GM21619 (cell line): ENCODE measurements around the gene MT1A.
A peak's percentile ranks its signal among the peaks of the same experiment; 100 is the strongest.

ENCODE experiments used
- ATAC-seq: cut with Tn5 transposase; IDR thresholded peaks from one replicate; pipeline ENCODE4 v1.9.1; 2021; ENCODE audit not compliant: unreplicated experiment

Gene MT1A

DNA sequence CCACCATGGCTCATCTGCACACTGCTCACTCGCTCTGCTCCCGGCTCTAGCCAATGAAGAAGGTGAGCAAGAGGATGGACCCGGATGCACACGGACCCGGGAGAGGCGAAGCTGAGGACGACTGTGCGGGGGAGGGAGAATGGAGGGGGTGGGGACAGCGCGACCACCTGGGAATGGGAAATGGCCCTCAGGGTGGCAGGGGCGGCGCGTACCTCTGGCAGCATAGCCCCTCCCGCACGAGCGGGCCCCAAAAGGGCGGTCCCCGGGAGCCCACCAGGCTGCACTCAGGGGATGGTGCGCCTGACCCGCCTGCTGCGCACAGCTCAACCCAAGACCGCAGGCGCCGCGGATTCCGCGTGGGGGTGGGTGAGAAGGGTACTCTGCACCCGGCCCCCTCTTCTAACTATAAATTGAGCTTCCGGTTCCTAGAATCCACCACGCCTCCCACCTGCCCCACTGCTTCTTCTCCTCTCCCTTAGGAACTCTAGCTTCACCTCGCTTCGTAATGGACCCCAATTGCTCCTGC is 37.3 kb downstream of the MT1A start:
- ATAC-seq = no peak

DNA sequence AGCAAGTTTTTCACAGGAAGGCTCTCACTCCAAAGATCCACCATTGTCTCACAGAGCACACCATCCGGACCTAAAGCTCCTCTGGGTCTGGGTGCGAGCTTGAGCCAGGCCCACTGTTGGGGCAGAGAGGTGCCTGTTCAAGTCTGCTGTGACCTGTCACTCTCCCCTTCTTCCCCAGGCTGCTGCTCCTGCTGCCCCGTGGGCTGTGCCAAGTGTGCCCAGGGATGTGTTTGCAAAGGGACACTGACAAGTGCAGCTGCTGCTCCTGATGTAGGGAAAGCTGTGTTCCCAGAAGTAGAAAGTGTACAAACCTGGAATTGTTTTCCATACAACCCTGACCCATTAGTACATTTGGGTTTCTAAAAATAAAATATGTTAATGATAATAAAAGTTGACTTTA is 39.0 kb downstream of the MT1A start:
- no peak for ATAC-seq

DNA sequence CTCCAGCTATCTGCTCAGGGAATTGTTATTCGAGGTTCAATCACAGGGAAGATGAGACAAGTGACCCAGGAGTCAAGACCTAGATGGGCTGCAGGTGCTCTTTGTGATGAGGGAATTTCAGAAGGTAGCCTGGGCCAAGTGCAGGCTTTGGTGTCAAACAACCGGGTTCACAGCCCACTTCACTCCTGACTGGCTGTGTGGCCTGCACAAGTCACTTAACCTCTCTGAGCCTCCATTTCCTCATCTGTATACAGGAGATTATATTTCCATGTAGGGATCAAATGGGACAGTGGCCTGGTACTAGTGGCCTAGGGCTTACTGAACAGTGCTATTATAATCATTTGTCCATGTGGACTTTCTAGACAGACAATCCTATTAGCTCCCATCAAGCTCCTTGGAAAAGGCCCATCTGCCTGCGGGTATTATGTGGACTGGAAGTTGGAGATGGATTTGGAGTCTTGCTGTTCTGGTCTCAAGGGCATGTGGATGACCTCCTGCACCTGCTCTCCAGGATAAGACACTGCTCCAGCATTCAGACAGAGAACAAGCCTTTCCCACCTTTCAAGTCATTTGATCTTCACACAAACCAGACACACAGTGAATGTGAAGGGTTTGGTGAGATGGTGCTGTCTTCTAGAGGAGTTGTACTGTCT is 40.7 kb downstream of the MT1A start:
- ATAC-seq = no peak

DNA sequence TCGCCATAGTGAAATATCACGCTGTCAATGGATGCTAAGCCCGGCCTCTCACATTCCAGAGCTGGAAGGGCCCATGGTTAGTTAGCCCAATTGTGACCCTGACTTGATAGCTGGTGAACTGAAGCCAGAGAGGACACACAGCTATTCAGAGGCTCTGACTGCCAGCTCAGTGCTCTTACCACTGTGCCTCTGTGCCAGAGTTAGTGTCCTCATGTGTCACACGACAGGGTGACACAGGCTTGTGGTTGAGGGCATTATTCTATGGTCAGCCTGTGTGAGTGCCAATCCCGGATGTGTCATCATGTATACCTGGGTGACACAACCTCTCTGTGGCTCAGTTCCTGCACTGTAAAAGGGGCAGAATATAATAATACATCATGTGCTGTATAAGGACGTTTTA is 41.4 kb downstream of the MT1A start:
- no peak for ATAC-seq

DNA sequence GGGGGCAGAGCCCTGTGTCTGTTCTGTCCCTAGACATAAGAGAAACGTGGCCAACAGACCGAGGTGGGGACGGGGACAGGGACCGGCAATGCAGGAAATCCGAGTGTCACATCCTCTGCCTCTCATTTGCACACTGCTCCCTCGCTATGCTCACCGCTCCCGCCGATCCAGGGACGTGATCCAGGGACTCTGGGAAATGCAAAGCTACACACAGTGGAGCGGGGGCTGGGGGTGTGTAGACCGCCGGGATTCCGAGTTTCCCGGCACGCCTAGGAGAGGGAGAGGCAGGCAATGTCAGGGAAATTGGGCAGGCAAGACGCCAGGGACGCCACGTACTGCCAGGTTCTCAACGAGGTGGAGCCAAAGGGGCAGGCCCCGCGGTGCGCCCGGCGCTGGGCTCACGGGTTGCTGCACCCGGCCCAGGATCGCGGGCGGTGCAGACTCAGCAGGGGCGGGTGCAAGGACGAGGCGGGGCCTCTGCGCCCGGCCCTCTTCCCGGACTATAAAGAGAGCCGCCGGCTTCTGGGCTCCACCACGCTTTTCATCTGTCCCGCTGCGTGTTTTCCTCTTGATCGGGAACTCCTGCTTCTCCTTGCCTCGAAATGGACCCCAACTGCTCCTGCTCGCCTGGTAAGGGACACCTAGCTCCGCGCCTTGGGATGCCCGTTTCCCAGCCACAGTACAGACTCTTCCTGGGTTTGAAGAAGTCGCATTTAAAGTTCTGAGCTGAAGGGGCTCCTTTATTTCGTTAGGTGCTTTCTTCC is 43.7 kb downstream of the MT1A start, which contains the start of gene MT1X:
Gene MT1X, plus strand, starts transcription at position 532 of the 764 bp plus-strand sequence. Its CDS starts 71 bp downstream, at position 603.
- ATAC-seq = peak; percentile 97

DNA sequence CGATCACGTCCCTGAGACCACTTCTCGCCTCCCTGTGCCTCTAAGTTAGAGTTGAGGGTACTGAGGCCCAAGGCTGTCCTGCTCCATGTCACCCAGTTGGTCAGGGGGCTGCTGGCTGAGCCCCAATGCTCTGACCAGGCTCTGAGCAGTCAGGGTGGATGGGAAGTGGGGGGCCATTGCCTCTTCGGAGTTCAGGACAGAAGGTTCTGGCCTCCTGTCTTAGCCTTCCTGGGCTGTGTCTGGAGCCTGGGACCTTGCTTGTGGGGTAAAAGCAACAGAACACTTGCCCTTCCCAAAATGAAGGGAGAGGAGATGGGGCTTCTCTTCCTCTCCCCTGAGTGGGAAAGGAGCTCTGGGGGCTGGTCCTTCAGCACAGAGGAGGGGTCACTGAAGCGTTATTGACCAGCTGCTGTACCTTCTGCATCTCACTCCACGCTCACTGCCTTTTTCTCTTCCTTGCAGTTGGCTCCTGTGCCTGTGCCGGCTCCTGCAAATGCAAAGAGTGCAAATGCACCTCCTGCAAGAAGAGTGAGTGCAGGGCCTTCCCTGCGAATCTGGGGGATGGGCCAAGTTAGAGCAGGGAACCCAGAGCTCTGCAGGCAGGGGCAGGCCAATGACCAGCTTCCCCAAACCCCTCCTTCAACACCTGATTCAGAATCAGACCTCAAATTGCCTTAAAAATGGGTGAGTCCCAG is 44.4 kb downstream of the MT1A start:
- ATAC-seq = no peak

DNA sequence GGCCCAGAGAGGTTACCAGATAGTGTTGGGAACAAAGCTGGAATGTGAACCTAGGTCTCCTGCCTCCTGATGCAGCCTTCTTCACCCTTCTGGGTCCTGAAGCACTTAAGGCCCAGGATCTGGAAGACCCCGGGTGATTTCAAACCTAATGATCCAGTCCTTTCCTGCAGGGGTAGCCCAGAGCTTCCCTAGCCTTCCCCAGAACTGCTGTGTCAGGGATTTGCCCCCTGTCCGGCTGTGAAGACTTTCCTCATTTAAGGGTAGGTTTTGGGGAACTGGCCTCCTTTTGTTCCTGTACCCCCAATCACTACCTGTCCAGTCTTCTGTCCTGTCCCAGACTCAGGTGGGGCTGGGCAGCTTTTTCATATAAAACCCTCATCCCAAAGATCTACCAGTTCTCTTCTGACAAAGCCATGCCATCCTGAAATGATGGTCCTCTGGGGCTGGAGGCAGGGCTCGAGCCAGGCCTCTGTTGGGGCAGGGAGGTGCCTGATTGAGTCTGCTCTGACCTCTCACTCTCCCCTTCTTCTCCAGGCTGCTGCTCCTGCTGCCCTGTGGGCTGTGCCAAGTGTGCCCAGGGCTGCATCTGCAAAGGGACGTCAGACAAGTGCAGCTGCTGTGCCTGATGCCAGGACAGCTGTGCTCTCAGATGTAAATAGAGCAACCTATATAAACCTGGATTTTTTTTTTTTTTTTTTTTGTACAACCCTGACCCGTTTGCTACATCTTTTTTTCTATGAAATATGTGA is 45.1 kb downstream of the MT1A start:
- ATAC-seq = no peak

DNA sequence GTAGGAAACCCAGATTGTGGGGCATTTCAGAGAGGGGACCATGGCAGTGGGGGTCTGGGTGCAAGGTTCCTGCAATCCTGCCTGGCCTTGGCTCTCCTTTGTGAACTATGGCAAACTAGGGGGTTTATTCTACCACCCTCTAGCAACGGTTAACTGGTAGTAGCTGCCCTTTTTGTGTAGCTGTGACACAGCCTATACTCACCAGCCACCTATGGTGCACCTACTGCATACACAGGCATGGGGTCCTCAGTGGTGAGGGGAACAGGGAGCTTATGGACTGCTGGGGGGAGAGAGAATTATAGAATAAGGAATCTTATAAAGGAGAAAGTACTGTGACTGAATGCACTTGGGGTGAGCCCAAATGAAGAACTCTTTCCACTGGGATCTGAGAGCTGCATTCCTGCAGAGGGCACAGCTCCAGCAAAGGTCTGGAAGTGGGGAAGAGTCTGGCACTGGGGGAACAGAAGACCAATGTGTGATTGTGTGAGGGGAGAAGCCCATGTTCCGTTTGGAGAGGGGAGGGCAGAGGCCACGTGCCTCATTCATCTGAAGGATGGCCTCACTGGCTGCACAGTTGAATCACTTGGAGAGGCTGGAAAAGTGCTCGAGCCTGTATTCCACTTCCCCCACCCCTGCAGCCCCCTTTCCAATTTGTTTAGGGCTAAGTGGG is 45.9 kb downstream of the MT1A start:
- no peak for ATAC-seq

DNA sequence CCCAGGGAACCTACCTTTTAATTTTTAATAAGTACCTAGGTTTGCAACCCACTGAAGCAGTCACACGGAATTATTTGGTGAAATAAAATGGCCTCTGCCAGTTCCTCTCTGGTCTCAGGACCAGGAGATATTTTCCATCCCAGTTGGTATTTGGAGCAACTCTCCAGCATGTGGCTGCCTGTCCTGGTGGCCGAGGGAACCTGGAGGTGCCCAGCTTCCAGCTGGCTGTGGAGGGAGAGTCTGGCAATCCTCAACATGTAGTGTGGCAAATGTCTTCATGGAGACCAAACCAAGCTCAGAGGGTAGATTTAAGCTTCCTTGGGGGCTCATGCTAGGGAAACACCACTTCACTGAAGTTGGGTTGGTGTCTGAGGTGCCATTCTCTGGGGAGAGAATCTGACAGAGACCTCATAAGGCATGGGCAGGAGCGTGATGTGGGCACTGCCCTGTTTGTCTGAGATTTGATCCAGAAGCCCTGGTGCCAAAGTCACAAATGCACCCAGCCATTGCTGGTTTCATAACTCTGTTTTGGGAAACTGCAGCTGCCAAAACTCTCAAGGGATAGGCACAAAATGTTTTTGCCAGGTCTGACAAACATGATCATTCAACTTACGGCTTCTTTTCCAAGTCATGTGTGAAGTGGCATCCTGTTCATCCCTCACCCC is 46.6 kb downstream of the MT1A start:
- ATAC-seq = no peak

DNA sequence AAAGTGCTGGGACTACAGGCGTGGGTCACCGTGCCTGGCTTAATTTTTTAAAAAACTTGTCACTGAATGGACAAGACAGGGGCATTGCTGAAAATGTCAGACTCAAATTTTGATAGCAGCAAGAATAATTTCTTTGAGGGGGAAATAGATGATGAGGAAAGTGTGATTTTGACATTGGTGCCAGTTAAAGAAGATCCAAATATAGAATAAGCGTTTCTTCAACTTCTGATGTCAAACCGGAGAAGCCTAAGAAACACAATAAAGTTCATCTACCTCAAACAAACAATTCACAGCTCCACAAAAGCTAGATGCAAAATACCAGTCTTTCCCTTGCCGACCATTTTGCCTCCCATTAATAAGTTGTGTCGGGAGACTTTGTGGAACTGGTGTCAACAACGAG is 48.3 kb downstream of the MT1A start:
- no peak for ATAC-seq

DNA sequence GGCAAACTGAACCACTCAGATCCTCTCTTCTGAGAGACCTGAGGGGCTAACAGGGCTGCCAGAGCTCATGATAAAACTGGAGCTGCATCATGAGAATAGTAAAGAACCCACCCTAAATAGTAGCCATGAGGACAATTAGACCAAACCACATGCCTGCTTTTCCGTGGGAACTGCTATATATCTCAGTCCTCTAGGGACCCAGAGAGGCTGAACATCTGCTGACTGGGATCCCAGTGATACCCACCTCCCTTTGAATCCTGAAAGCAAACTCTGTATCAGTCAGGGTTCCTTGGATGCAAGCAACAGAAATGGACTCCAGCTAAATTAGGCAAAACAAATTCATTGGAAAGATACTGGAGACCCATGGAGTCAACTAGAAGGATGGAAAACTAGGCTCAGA is 50.3 kb downstream of the MT1A start:
- no peak for ATAC-seq

DNA sequence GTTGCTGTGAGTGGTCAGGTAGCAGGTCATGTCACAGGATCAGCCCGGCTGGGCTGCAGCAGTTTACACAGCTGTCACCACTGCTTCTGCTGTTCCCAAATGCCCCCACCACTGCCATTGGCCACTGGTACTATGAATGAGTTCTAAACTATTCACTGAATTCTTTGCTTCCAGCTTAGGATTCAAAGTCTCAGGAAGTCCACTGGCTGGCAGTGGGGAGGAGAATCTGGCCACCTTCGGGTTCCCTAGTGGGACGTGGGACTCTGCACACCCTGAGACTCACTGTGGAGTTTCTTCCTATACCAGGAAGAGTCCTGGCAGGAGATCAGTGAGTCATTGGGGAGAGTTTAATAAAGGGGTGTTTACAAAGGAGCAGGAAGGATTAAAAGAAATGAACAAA is 50.7 kb downstream of the MT1A start:
- no peak for ATAC-seq
